ENCODE data around the gene TSKS. TPM values are rescaled to one million over a fixed set of nuclear protein-coding genes. Genes with fewer than 3 reads are reported as not detected.

Gene TSKS
- total RNA-seq, 1 donor from 2014 or later, result not detected

GRCh38 chr19:49799798-49800376, 36.8 kb upstream of the TSKS start:
- DNase-seq (ENCODE audit: extremely low spot score, unreplicated experiment), result no peak

GRCh38 chr19:49799271-49799797, 36.2 kb upstream of the TSKS start:
- Mint-ChIP-seq H3K9me3 (no peaks in the 10 kb centered on the region), H3K4me3 (no peak overlapping the region), H3K36me3 (peaks cover 5% of the 10 kb centered on the region), H3K27ac (no peak overlapping the region), H3K27me3 (no peaks in the 10 kb centered on the region), H3K4me1 (ENCODE audit: unreplicated experiment) (peaks cover 4% of the 10 kb centered on the region)
- no peak for DNase-seq (ENCODE audit: extremely low spot score, unreplicated experiment)
- TF ChIP-seq CTCF (conservative IDR thresholded peaks at IDR 0.05), result no peak

More at GRCh38 chr19:49799798-49800376, 36.8 kb upstream of the TSKS start:
- H3K36me3 Mint-ChIP-seq, result peaks cover 5% of the 10 kb centered on the region
- peak; percentile 27 for TF ChIP-seq CTCF (conservative IDR thresholded peaks at IDR 0.05)
- no peaks in the 10 kb centered on the region for H3K27me3 Mint-ChIP-seq
- no peaks in the 10 kb centered on the region for H3K9me3 Mint-ChIP-seq
- H3K4me3 Mint-ChIP-seq, result no peak overlapping the region
- peaks cover 4% of the 10 kb centered on the region for H3K4me1 Mint-ChIP-seq (ENCODE audit: unreplicated experiment)
- no peak overlapping the region for H3K27ac Mint-ChIP-seq

GRCh38 chr19:49798574-49798973, 35.5 kb upstream of the TSKS start:
- Mint-ChIP-seq H3K9me3 (no peaks in the 10 kb centered on the region), H3K36me3 (peaks cover 5% of the 10 kb centered on the region)
- TF ChIP-seq CTCF (conservative IDR thresholded peaks at IDR 0.05), result no peak

GRCh38 chr19:49795615-49796014, 32.5 kb upstream of the TSKS start:
- Mint-ChIP-seq H3K27ac (no peak overlapping the region), H3K36me3 (peaks cover 5% of the 10 kb centered on the region), H3K27me3 (no peaks in the 10 kb centered on the region), H3K4me1 (ENCODE audit: unreplicated experiment) (no peaks in the 10 kb centered on the region), H3K9me3 (no peaks in the 10 kb centered on the region), H3K4me3 (no peak overlapping the region)
- TF ChIP-seq CTCF (conservative IDR thresholded peaks at IDR 0.05), result no peak
- no peak for DNase-seq (ENCODE audit: extremely low spot score, unreplicated experiment)

More at GRCh38 chr19:49798574-49798973, 35.5 kb upstream of the TSKS start:
- no peak for DNase-seq (ENCODE audit: extremely low spot score, unreplicated experiment)
- Mint-ChIP-seq H3K4me3 (no peak overlapping the region), H3K27ac (no peak overlapping the region), H3K4me1 (ENCODE audit: unreplicated experiment) (peaks cover 4% of the 10 kb centered on the region), H3K27me3 (no peaks in the 10 kb centered on the region)

GRCh38 chr19:49793561-49793840, 30.4 kb upstream of the TSKS start:
- peaks cover 12% of the 10 kb centered on the region for H3K36me3 Mint-ChIP-seq
- H3K4me3 Mint-ChIP-seq, result no peak overlapping the region
- H3K9me3 Mint-ChIP-seq, result no peaks in the 10 kb centered on the region
- H3K27me3 Mint-ChIP-seq, result no peaks in the 10 kb centered on the region
- DNase-seq (ENCODE audit: extremely low spot score, unreplicated experiment), result no peak
- H3K4me1 Mint-ChIP-seq (ENCODE audit: unreplicated experiment), result no peaks in the 10 kb centered on the region
- no peak for TF ChIP-seq CTCF (conservative IDR thresholded peaks at IDR 0.05)
- H3K27ac Mint-ChIP-seq, result no peak overlapping the region

Data from type B pancreatic cell (in vitro differentiated cells).